Measurements from ENCODE around the gene FOXM1.
A peak's percentile ranks its signal among the peaks of the same experiment; 100 is the strongest.
"Not testable (repeated sequence)": the region's sequence is repeated elsewhere in the genome, so short reads cannot be mapped to it uniquely, and the experiment has no call there.

The FOXM1 gene

GRCh38 chr12:2892246-2892645, 15.3 kb upstream of the FOXM1 start:
- TF ChIP-seq POLR2A (IDR thresholded peaks at IDR 0.05; ENCODE audit: low read length) (no peak), GATA1 (IDR thresholded peaks at IDR 0.05; ENCODE audit: low read depth, low read length) (no peak)
- DNase-seq: no peak

- TF ChIP-seq POLR2A (IDR thresholded peaks at IDR 0.05; ENCODE audit: low read length) (no peak), GATA1 (IDR thresholded peaks at IDR 0.05; ENCODE audit: low read depth, low read length) (no peak)
- DNase-seq: peak; percentile 57 to 72
These were observed 14.5 kb upstream of the FOXM1 start for GRCh38 chr12:2891240-2892053.

GRCh38 chr12:2890388-2891239, 13.6 kb upstream of the FOXM1 start, which contains the start of gene TULP3:
Gene TULP3 (plus strand): TSS chr12:2890891. CDS start chr12:2890948, 57 bp downstream.
- peak; percentile 98 to 99 for DNase-seq

GRCh38 chr12:2890001-2890387, 13.0 kb upstream of the FOXM1 start:
- DNase-seq: no peak
- TF ChIP-seq POLR2A (IDR thresholded peaks at IDR 0.05; ENCODE audit: low read length) (no peak), GATA1 (IDR thresholded peaks at IDR 0.05; ENCODE audit: low read depth, low read length) (no peak)

More at GRCh38 chr12:2890388-2891239, 13.6 kb upstream of the FOXM1 start, which contains the start of gene TULP3:
- TF ChIP-seq GATA1 (IDR thresholded peaks at IDR 0.05; ENCODE audit: low read depth, low read length): no peak
- peak; percentile 80 for TF ChIP-seq POLR2A (IDR thresholded peaks at IDR 0.05; ENCODE audit: low read length)

- TF ChIP-seq GATA1 (IDR thresholded peaks at IDR 0.05; ENCODE audit: low read depth, low read length): no peak
- TF ChIP-seq POLR2A (IDR thresholded peaks at IDR 0.05; ENCODE audit: low read length): no peak
- DNase-seq: no peak
These were observed 9.9 kb upstream of the FOXM1 start for GRCh38 chr12:2886768-2887450.

- TF ChIP-seq POLR2A (IDR thresholded peaks at IDR 0.05; ENCODE audit: low read length): no peak
- no peak for TF ChIP-seq GATA1 (IDR thresholded peaks at IDR 0.05; ENCODE audit: low read depth, low read length)
- no peak for DNase-seq
These were observed 7.8 kb upstream of the FOXM1 start for GRCh38 chr12:2884810-2885209.

GRCh38 chr12:2879853-2880252, 2.9 kb upstream of the FOXM1 start:
- TF ChIP-seq POLR2A (IDR thresholded peaks at IDR 0.05; ENCODE audit: low read length) (peak; percentile 72), GATA1 (IDR thresholded peaks at IDR 0.05; ENCODE audit: low read depth, low read length) (no peak)
- DNase-seq: peak; percentile 76 to 80

- DNase-seq: peak; percentile 60 to 64
- no peak for TF ChIP-seq GATA1 (IDR thresholded peaks at IDR 0.05; ENCODE audit: low read depth, low read length)
These were observed 1.2 kb upstream of the FOXM1 start for GRCh38 chr12:2877953-2878732.

GRCh38 chr12:2876431-2877046, 435 bp downstream of the FOXM1 start:
- TF ChIP-seq POLR2A (IDR thresholded peaks at IDR 0.05; ENCODE audit: low read length): no peak
- TF ChIP-seq GATA1 (IDR thresholded peaks at IDR 0.05; ENCODE audit: low read depth, low read length): no peak
- peak; percentile 82 to 87 for DNase-seq

- not testable (repeated sequence) for DNase-seq
These were observed 7.9 kb downstream of the FOXM1 start for GRCh38 chr12:2868986-2869632.

GRCh38 chr12:2864198-2864597, 12.8 kb downstream of the FOXM1 start:
- TF ChIP-seq POLR2A (IDR thresholded peaks at IDR 0.05; ENCODE audit: low read length): no peak
- TF ChIP-seq GATA1 (IDR thresholded peaks at IDR 0.05; ENCODE audit: low read depth, low read length): no peak
- no peak for DNase-seq

- not testable (repeated sequence) for DNase-seq
These were observed 13.6 kb downstream of the FOXM1 start for GRCh38 chr12:2863402-2863801.

- DNase-seq: no peak
- no peak for TF ChIP-seq POLR2A (IDR thresholded peaks at IDR 0.05; ENCODE audit: low read length)
- TF ChIP-seq GATA1 (IDR thresholded peaks at IDR 0.05; ENCODE audit: low read depth, low read length): no peak
These were observed 14.1 kb downstream of the FOXM1 start for GRCh38 chr12:2862876-2863275.

Data from erythroblast (primary cell).